HS-27A (cell line): Measurements from ENCODE around the gene CPA1.
"Not testable (repeated sequence)": the region's sequence is repeated elsewhere in the genome, so short reads cannot be mapped to it uniquely, and the experiment has no call there.

Experiments used
- DNase-seq: peaks from one replicate; pipeline ENCODE4 v3.0.0-alpha.2; 2012; ENCODE audit warnings: low read depth, missing footprints

Gene CPA1

GRCh38 chr7:130372402-130373165 lies 7.7 kb upstream of the CPA1 start:
- no peak for DNase-seq

- no peak for DNase-seq
Observed at GRCh38 chr7:130374507-130374906, 5.8 kb upstream of the CPA1 start.

- DNase-seq: not testable (repeated sequence)
Observed at GRCh38 chr7:130376461-130376860, 3.8 kb upstream of the CPA1 start.

GRCh38 chr7:130377178-130377577 lies 3.1 kb upstream of the CPA1 start:
- no peak for DNase-seq

GRCh38 chr7:130379019-130379418 lies 1.3 kb upstream of the CPA1 start:
- DNase-seq: no peak

- DNase-seq: no peak
Observed at GRCh38 chr7:130379532-130379920, 768 bp upstream of the CPA1 start.

- no peak for DNase-seq
Observed at GRCh38 chr7:130380861-130381455, 664 bp downstream of the CPA1 start.

GRCh38 chr7:130381468-130382312 lies 1.4 kb downstream of the CPA1 start:
- no peak for DNase-seq

- DNase-seq: no peak
Observed at GRCh38 chr7:130383187-130383980, 3.1 kb downstream of the CPA1 start.

- DNase-seq: no peak
Observed at GRCh38 chr7:130384371-130384801, 4.1 kb downstream of the CPA1 start.

- no peak for DNase-seq
Observed at GRCh38 chr7:130384841-130385599, 4.7 kb downstream of the CPA1 start.

GRCh38 chr7:130385600-130386066 lies 5.3 kb downstream of the CPA1 start:
- no peak for DNase-seq

GRCh38 chr7:130386876-130387275 lies 6.6 kb downstream of the CPA1 start:
- no peak for DNase-seq

- DNase-seq: no peak
Observed at GRCh38 chr7:130387306-130387627, 7.0 kb downstream of the CPA1 start.

GRCh38 chr7:130387628-130388403 lies 7.5 kb downstream of the CPA1 start:
- no peak for DNase-seq

GRCh38 chr7:130388671-130389070 lies 8.4 kb downstream of the CPA1 start:
- no peak for DNase-seq

- no peak for DNase-seq
Observed at GRCh38 chr7:130390486-130390885, 10.2 kb downstream of the CPA1 start.

GRCh38 chr7:130393101-130393561 lies 12.8 kb downstream of the CPA1 start:
- DNase-seq: no peak

- no peak for DNase-seq
Observed at GRCh38 chr7:130393841-130394411, 13.6 kb downstream of the CPA1 start.
